Astrocyte of the hippocampus (primary cell): ENCODE measurements around the gene DISC1.
A peak's percentile ranks its signal among the peaks of the same experiment; 100 is the strongest.

Experiments used
- DNase-seq: peaks from one replicate; pipeline ENCODE4 v3.0.0; 2011; ENCODE audit warnings: low read depth, low spot score

The DISC1 gene

DNA sequence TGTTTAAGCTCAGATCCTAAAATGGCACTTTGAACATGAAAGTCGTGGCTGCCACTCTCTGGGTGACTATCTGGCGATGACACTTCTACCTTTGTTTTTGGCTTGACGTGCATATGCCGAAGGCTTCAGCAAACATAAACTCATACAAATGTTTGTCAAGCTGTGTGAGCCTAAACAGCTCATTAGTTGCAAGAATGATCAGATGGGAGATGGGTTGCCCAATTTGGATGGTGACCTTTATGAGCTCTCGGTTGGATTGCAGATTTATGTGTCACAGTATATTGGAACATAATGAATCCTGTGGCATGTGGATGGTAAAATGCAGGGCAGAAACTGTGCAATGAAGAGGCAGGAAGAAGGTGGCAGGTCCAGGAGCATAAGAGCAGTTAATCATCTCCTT is 229.3 kb downstream of the DISC1 start:
- DNase-seq, result no peak

- no peak for DNase-seq
Measured at GRCh38 chr1:231856426-231856825, 229.8 kb downstream of the DISC1 start.

DNA sequence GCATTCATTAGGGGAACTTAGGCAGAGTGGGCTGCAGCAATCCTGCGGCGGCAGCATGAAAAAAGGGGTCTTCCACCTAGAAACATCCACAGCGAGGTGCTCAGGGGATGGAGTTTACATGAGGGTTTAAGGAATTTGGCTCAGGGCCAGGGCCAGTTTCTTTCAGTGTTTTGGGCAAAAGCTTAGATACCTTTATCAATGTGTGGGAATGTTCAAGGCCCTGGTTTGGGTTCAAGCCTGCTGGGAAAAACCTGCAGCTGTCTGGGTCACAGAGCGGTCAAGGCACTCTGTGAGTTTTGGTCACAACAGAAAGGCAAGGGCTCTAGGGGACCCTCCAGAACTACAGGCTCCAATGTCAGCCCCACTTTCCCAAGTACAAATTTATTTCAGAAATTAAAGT is 230.3 kb downstream of the DISC1 start:
- DNase-seq, result peak; percentile 6

- DNase-seq, result no peak
Measured at GRCh38 chr1:231857609-231858135, 231.1 kb downstream of the DISC1 start.

DNA sequence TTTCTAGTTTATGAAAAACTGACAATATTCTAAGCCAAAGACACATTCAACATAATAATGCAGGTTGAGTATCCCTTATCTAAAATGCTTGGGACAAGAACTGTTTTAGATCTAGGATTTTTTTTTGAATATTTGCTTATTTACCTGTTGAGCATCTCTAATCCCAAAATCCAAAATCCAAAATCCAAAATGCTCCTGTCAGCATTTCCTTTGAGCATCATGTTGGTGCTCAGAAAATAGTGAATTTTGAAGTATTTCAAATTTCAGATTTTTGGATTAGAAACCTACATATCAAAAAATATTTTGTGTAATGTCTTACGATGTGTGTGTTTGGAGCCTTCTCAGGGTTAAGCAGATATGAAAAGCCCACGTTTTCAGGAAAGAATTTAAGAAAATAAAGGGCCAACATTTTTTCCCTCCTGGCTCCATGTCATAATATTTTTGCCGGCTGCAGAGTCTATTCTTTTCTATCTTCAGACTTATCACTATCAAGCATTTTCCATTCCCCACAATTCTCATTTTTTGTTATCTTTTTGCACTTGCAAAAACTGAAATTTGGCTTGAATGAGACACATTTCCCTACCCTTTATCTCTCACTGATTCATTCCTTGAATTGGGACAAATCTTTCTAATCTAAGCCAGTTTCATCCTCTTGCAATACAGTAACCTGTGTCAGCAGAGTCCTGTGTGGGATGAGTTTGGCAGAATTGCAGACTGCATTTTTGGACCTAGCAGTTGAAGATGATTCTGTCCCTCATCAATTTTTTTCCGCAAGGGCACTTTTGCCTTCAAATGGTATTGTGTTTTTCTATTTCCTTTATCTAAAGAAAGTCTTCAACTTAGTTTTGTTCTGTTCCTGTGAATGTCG is 233.9 kb downstream of the DISC1 start:
- no peak for DNase-seq

DNA sequence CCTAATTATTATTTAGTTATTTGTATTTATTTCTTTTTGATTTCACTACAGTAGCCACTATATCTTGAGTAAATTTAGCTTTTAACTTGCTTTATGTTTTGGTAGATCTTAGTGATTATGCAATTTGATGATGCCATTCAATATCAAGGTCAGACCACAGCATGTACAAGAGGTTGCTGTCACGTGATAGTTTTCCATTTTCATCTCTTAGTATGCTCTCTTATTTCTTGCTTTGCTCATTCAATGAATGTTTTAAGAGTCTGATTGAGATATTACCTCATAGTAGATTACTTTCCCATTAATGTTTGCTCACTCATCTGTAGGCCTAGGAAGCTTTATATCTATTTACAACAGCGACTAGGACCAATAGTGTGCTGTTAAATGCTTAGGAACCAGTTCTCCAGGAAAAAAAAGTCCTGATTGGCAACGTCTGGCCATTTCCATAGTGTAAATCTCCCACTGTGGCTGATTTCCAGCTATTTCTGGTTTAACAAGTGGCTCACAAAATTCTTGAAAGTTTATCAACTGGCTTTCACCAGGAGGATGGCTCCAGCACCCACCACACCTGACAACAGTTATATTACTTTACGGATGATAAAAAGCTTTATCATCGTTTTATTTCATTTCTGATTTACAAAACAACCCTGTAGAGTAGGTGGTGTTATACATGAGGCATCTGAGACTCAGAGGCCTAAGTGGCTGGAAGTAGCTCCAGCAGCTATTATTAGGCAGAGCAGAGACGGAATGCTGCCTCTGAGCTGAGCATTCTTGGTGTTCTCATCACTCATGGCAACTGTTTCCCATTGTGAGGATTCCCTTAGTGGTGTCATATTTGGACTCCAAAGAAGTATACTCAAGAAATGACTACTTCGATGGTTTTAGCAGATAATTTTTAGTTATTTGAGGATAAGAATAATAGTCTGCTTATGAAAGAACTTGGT is 235.2 kb downstream of the DISC1 start:
- peak; percentile 29 for DNase-seq

DNA sequence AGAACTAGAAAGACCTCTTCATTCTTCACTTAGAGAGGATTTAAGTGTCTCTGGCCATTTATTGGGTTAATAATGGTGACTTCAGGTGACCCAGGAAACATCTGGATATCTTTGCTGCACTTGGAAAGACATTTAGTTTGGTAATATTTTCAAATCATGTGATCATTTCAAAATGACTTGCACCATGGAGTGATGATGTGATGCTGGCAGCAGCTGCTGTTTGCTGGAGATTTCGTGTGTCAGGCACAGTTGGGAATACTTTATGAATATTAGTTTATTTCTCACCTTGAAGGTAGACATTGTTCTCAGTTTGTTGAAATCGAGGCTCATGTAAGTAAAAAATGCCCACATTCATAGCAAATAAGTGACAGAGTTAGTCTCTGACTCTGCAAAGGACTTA is 236.0 kb downstream of the DISC1 start:
- no peak for DNase-seq

DNA sequence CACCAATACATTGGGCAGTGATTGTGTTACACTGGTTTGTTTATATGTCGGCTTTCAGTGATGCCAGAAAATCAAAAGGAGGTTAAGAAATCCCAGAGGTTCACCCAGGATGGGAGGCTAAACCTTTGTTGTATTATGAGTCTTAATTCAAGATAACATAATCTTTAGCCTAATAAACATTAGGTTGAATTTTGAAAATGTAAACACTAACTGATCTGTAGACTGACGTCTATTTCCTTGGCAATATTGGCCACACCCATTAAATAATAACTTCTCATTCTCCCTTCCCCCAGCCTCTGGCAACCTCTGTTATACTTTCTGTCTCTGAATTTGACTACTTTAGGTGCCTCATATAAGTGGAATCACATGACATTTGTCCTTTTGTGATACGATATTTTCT is 238.7 kb downstream of the DISC1 start:
- no peak for DNase-seq

GRCh38 chr1:231866392-231867331 is 240.1 kb downstream of the DISC1 start:
- DNase-seq, result peak; percentile 80

DNA sequence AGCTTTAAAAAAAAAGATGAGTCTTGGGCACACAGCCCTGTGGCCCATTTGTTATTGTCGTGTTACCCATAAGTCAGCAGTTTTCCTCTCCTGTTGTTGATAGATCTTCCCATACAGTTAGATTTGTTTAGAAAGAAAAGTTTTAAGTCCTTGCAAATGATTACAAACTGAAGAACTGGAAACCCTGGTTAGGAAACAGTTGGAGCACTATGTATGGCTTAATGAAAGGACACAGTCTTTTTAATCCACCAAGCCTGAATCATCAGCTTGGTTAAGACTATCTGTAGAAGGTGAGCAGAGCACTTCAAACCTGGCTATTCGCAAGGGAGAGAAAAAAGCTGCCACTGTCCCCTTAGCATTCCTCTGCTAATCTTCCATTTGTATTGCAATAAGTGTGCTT is 241.0 kb downstream of the DISC1 start:
- peak; percentile 24 for DNase-seq

DNA sequence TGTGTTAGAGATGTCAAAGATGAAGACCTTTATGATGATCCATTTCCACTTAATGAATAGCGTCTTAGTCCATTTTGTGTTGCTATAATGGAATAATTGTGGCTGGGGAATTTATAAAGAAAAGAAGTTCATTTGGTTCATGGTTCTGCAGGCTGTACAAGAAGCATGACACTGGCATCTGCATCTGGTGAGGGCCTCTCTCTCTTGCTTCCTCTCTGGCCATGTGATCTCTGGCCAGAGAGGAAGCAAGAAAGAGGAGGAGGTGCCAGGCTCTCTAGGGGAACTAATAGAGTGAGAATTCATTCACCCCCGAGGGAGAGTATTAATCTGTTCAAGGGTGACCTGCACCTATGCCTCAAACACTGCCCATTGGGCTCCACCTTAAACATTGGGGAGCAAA is 242.8 kb downstream of the DISC1 start:
- no peak for DNase-seq

DNA sequence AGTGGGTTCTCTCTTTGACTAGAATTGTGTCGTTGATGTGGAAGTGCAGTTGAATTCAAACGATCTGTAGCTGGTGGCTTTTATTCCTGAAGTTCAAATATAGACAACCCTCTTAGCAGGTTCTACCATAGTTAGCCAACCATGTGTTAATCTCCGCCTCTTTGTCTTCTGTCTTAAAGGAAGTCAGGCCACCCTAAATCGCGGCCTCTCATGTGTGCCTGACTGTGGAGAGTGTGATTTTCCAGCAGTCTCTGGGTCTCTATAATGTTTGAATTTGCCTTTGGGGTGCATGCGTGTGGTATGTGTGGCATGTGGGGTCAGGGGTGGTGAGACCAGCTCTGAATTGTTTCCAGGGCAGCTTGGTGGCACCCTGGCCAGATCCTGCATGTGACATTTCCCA is 244.9 kb downstream of the DISC1 start:
- no peak for DNase-seq

DNA sequence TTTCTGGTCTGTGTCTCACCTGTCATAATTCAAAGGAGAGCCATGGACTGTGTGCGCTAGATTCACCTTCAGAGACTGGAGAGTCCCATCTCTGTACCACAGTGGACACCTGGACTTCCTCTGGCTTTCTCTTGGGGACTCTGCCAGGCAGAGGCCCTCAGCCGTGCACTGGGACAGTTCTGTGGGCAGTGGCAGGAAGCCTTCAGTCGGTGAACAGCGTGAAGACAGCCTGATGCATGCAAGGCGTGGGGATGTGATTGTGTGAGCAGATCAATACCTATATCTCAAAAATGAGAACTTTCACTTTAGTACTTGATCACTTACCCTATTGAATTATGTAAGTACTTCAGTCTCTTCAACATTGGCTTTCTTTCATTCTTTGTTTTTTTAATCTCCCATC is 245.3 kb downstream of the DISC1 start:
- DNase-seq, result peak; percentile 3

- DNase-seq, result peak; percentile 51
Measured at GRCh38 chr1:231872461-231872910, 245.9 kb downstream of the DISC1 start.

DNA sequence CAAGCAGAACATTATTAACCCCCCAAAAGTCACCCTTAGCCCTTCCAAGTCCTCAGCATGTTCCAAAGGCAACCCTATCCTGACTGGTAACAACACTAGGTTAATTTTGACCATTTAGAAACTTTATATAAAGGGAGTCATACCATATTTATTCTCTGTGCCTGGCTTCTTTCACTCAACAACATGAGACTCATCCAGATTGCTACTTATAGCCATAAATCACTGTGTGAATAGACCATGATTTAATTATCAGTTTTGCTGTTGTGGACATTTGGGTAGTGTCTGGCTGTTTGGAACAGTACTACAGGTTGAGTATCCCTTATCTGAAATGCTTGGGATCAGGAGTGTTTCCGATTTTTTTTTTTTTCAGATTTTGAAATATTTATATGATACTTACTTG is 252.1 kb downstream of the DISC1 start:
- no peak for DNase-seq

DNA sequence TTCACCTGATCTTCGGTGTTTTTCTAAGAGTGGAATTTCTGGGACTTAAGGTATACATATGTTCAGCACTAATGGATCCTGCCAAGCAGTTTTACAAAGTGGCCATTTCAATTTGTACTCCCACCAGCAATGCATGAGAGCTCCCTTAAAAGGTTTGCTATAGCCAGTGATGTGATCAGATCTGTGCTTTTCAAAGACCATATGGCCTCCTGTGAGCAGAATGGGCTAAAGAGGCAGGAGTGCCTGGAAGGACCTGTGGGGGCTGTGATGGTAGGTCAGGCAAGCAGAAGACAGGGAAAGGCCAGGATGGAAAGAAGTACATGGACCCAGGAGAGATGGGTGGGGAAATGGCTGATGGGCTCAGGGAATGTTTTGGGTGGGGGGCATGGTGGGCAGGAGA is 252.7 kb downstream of the DISC1 start:
- DNase-seq, result no peak

DNA sequence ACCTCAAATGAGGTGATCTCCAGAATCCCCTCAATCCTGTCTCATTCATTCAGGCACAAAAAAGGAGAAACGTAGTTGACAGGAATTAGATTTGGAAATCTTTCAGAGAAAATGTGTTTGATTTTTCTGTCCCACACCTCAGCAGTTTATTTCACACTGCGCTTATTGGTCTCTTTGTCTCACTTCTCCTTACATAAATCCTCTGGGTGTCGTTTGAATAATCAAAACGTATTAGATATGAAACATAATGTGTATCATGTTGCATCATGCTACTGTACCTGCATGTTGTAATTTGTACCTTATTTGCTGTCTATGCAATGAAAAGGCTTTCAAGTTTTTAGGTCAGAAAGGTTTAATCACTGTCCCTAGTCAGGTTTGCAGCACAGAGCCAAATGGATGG is 255.7 kb downstream of the DISC1 start:
- DNase-seq, result no peak

DNA sequence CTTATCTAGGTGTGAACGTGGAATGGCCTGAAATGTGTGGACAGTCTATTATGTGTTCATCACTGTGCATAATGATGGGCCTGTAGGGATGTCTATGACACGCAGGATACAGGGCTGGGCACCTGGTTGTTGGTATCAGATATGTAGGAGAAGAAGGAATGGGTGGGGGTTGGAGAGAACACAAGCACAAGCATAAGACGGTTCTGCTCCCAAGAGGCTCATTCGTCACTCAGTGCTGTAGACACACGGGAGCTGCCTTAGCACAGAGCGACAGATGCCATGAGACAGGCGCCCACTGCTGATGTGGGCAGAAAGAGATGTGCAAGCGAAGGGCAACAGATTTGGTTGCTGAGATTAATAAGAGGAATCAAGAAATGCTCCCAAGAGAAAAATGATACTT is 256.2 kb downstream of the DISC1 start:
- DNase-seq, result no peak

GRCh38 chr1:231883382-231883781 is 256.8 kb downstream of the DISC1 start:
- no peak for DNase-seq

- peak; percentile 65 for DNase-seq
Measured at GRCh38 chr1:231885209-231885854, 258.7 kb downstream of the DISC1 start.

DNA sequence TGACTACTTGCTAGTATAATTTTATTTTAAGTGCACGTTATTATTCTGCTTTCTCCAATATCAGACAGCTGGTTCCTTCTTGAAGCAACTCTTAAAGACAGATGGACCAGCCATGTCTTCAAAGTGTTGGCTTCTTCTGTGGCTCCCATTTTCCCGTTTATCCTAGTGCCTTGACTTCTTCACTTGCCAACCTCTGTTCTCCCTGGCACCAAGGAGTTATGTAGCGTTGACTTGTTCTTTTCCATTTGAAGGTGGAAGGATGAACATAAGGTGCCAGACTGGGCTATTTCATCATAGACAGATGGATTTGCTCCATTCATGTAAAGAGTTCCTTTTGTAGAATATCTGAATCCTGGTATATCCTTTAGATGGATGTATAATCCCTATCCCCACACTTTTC is 260.6 kb downstream of the DISC1 start:
- no peak for DNase-seq
